HG03108 (cell line): ENCODE data around the gene TAS2R14.

ENCODE experiments used
- ATAC-seq: cut with Tn5 transposase; IDR thresholded peaks from one replicate; pipeline ENCODE4 v1.9.1; 2021; ENCODE audit warnings: moderate library complexity; ENCODE audit not compliant: unreplicated experiment

Gene TAS2R14, protein sequence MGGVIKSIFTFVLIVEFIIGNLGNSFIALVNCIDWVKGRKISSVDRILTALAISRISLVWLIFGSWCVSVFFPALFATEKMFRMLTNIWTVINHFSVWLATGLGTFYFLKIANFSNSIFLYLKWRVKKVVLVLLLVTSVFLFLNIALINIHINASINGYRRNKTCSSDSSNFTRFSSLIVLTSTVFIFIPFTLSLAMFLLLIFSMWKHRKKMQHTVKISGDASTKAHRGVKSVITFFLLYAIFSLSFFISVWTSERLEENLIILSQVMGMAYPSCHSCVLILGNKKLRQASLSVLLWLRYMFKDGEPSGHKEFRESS

DNA sequence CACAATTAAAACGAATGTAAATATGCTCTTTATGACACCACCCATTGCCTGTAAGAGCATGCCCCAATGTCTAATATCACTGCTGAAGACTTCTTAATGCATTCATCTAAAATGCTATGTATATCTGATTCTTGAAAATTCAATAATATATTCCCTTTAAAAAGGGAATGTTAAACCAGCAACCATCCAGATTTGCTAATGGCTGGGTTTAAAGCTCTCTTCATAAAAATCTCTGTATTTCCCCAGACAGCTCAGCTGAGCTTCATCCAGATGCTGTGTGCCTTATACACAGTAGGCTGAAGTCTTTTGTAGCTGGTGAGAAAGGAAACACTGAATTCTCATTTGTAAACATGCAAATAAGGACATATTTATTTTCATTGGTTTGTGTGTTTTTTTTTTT, at the start of gene TAS2R14:
TSS of gene TAS2R14 (minus strand) at position 101 of the 400 bp plus-strand sequence. CDS start at position 45, 56 bp downstream.
- ATAC-seq: no peak

- ATAC-seq: no peak
Observed at GRCh38 chr12:10986812-10987211, 47.7 kb upstream of the TAS2R14 start, which contains the start of gene TAS2R50. Gene TAS2R50, minus strand, starts transcription at chr12:10986912. Its CDS starts 52 bp downstream, at chr12:10986860.

DNA sequence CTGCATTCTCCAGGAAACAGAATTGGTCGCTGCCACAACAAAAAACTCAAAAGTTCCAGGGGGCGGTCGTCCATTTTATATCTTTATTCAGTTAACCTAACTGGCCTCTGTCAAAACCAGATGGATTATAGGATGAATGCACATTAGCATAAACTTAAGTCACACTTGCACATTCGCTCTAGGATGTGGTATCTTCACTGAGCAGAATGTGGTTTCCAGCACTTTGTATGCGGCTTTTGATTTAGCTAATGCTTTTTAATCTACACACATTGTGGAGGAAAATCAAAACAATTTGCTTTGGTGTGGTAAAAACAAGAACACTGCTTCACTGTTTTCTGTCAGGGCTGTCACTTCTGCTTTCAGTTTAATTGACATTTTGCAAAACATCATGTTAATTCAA, 43.2 kb upstream of the TAS2R14 start:
- ATAC-seq: no peak

DNA sequence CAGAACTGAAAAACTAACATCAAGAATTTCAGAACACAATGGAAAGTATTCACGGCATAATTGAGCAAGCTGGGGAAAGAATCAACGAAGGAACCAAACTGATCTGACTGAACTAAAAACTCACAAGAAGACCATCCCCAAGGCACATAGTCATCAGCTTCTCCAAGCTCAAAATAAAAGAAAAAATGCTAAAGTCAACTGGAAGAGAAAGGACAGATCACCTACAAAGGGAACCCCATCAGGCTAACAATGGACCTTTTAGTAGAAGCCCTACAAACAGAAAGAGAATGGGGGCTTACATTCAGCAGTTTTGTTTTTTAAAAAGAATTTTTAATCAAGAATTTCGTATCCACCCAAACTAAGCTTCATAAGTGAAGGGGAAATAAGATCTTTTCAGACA, 35.9 kb upstream of the TAS2R14 start:
- ATAC-seq: no peak

DNA sequence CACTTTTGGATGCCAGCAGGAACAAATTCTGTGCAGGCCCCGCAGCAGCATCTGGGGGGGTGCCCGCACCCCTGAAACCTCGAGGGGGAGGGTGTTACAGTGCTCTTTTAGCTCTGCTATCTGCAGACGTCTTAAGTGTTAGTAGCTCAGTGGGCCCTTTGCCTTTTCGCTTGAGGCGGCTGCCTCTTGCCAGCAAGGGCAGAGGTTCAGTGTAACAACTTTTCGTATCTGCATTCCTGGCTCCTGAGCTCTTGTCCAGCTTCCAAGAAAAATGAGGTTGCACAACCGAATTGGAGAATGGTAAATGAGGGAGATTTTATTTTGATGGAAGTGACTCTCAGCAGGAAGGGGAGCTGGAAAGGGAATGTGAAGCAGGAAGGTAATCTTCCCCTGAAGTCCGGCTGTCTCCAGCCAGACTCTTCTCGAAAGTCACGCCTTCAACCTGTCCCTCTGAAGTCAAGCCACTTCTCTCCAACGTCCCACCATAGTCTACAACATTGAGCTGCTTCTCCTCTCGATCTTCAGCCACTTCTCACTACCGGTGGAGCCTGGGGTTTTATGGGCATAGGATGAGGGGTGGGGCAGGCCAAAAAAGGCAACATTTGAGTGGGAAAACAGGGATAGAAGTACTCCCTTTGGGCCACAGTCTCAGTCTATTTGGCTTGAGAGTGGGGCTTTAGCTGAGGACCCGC, 29.8 kb upstream of the TAS2R14 start:
- ATAC-seq: no peak

DNA sequence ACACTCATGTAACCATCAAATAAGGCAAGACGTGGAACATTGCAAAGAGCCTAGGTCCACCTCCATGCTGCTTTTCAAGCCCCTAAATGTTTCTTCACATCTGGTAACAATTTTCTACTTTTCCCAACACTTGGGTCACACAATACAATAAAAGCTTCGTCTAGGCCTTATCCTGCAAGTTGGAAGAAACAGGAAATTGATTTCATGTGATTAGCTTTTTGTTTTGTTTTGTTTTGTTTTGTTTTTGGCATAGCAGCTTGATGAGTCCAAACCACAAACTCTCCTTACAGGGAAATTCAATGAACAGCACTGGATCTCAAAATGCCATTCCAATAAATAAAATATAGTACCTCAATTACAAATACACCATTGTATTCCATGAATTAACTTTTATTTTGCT, 28.3 kb upstream of the TAS2R14 start:
- no peak for ATAC-seq

DNA sequence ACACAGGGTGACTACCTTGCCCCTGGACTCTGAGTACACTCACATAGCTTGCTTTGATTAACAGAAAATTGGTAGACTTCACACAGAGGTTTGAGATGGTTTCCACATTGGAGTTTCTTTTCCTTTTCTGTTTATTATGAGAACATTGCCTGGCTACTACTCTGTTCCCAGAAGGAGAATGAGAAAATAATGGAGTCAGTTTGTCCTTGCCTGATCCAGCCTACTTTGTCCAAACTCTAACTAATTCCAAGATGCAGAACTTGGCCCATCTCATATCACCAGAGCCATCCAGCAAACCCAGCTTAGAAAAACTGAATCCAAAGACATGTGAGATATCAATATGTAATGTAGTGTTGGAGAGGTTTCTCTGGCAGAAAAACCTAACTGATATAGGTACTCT, 27.3 kb upstream of the TAS2R14 start:
- ATAC-seq: no peak

GRCh38 chr12:10965476-10965875, 26.4 kb upstream of the TAS2R14 start:
- no peak for ATAC-seq

DNA sequence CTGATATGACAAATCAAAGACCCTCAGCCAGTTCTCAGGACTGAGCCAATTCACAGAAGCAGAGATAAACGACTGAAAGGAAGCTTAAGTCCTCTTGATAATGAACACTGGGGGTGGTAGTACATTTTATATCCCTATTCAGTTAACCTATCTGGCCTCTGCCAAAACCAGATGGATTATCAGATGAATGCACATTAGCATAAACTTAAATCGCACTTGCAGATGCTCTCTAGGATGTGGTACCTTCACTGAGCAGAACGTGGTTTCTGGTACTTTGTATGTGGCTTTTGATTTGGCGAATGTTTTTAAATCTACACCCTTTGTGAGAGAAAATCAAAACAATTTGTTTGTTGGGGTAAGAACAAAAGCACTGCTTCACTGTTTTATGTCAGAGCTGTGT, 21.1 kb upstream of the TAS2R14 start:
- ATAC-seq: no peak

DNA sequence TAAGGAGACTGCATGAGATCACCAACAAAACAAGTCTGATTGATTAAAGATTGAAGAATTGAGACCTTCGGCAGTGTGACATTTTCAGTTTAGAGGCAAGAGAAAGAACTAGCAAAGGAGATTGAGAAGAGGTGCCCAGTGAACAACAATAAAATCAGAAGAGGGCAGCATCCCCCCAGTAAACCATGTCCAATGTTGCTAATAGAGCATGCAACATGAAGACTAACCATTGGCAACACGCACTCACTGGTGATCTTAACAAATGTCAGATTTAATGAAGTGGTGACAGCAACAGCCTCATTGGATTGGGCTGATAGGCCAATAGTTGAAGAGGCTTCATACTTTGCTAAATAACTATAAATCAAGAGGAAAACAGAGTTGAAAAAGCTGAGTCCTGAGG, 20.7 kb upstream of the TAS2R14 start:
- ATAC-seq: no peak

DNA sequence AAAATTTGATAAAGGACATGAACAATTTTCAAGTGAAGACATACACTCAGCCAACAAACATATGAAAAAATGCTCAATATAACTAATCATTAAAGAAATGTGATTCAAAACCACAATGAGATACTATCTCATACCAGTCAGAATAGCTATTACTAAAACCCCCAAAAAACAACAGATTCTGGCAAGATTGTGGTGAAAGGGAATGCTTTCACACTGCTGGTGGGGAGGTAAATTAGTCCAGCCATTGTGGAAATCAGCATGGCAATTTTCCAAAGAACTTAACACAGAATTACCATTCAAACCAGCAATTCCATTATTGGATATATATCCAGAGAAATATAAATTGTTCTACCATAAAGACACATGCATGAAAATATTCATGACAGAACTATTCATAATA, 18.7 kb upstream of the TAS2R14 start:
- ATAC-seq: no peak

- ATAC-seq: no peak
Observed at GRCh38 chr12:10956085-10956484, 17.0 kb upstream of the TAS2R14 start.

GRCh38 chr12:10952645-10953044, 13.6 kb upstream of the TAS2R14 start:
- ATAC-seq: no peak

DNA sequence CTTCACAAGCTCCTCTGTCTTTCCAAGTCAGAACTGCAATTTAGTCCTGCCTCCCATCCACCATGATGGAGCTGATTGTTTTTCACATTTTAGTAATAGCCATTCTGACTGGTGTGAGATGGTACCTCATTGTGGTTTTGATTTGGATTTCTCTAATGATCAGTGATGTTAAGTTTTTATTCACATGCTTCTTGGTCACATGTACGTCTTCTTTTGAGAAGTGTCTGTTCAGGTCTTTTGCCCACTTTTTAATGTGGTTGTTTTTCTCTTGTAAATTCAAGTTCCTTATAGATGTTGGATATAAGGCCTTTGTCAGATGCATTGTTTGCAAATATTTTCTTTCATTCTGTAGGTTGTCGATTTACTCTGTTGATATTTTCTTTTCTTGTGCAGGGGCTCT, 4.1 kb upstream of the TAS2R14 start:
- ATAC-seq: no peak

DNA sequence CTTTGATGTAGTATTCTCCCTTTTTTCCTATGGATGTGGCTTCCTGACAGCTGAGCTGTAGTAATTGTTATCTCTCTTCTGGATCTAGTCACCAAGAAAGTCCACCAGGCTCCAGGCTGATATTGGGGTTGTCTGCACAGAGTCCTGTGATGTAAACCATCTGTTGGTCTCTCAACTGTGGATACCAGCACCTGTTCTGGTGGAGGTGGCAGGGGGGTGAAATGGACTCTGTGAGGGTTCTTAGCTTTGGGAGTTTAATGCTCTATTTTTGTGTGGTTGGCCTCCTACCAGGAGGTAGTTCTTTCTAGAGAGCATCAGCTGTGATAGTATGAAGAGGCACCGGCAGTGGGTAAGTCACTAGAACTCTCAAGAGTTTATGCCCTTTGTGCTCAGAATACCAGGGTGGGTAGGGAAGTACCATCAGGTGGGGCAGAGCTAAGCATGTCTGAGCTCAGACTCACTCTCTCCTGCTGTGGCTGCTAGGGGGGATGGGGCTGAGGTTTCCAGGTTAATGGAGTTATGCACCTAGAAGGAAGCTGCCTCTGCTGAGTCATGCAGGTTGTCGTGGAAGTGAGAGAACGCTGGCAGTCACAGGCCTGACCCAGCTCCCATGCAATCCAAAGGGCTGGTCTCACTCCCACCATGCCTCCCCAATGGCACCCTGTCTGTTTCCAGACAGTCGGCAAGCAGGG, 3.0 kb upstream of the TAS2R14 start:
- ATAC-seq: no peak

DNA sequence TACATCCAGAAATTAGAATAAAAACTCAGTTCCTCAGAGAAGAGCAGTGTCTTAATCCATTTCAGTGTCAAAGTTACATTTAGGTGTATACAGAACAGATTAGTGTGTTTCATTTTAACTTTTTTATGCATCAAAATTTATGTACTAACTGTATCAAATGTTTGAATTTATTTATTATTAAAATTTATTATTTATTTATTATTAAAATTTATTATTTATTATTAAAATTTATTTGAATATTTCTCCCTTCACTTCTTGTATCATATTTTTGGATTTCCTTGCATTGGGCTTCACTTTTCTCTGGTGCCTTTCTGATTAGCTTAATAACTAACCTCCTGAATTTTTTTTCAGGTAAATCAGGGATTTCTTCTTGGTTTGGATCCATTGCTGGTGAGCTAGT, 2.3 kb upstream of the TAS2R14 start:
- no peak for ATAC-seq

- no peak for ATAC-seq
Observed at GRCh38 chr12:10940389-10940788, 1.3 kb upstream of the TAS2R14 start.

- no peak for ATAC-seq
Observed at GRCh38 chr12:10936506-10936905, 2.6 kb downstream of the TAS2R14 start.

GRCh38 chr12:10928746-10929286, 10.2 kb downstream of the TAS2R14 start, which contains the start of gene PRH2:
Gene PRH2, plus strand, starts transcription at chr12:10929236. Its CDS starts 38 bp downstream, at chr12:10929274.
- no peak for ATAC-seq

DNA sequence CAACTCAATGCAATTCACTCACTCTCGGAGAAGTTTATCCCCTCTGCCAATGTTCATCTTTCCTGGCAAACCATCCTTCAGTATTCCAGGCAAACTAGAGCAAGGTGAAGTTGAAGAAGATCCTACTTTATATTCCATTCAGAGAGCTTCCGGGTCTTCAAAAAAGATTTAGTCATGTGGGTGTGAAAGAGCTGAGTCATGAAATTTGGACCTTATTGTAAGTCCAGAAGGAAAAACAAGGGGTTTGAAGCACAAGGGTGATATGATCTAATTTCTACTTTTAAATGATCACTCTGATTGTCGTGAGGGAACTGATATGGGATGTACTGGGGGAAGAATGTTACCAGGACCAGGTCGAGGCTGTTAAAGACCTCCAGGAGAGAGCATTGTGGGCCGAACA, 12.8 kb downstream of the TAS2R14 start:
- no peak for ATAC-seq

DNA sequence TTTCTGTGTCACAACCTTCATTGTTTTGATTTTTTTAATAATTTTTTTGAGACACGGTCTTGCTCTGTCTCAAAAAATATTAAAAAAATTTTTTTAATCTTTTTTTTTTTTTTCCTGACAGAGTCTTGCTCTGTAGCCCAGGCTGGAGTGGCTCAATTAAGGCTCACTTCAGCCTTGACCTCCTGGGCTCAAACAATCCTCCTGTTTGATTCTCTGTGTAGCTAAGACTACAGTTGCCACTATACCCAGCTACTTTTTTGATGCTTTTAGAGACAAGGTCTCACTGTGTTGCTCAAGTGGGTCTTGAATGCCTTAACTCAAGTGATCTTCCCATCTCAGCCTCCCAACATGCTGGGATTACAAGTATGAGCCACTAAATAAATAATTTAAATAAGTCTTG, 19.3 kb downstream of the TAS2R14 start:
- no peak for ATAC-seq

DNA sequence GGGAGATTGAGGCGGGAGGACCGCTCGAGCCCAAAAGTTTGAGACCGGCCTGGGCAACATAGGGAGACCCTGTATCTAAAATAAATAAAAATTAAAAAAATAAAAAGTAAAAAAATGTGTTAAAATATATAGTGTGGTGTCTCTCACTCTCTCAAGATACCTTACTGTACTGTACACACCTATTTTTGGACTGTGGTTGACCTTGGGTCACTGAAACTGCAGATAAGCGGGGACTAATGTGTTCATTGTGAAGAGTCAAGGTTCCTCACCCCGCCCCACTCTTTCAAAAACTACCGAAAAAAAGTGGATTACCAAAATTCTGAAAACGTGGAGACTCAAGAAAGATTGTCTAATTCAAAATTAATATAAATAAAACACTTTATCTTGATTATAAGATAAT, 28.7 kb downstream of the TAS2R14 start:
- no peak for ATAC-seq
